DMS79 (cell line): ENCODE results near the gene PPY.
"Not testable (repeated sequence)": the region's sequence is repeated elsewhere in the genome, so short reads cannot be mapped to it uniquely, and the experiment has no call there.

Experiments used
- DNase-seq: peaks from one replicate; lab custom pipeline; 2025; lab: John Stamatoyannopoulos, UW

Gene PPY

GRCh38 chr17:43942051-43942685 lies at the start of gene PPY:
TSS of gene PPY (minus strand) at chr17:43942476. CDS start at chr17:43941654, 822 bp downstream.
- DNase-seq: no peak

DNA sequence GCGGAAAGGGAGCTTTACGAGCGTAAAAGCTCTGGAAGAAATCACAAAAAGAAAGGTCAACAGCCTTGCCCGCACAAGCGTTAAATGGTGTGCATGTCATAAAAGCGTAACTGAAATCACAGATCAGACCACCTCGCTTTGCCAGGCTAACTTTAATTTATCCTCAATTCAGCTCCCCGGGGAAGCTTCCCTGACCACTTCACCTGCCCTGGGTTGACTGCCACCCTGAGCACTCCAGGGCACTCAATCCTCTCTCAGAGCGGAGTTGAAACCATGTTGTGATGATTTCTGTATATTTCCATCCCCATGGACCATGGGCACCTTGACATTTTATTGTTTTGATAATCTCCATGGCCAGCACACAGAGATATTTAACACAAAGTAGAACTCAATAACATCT lies 46.0 kb upstream of the PPY start:
- DNase-seq: peak; percentile 58

- DNase-seq: no peak
Measured at GRCh38 chr17:43987131-43988021, 45.1 kb upstream of the PPY start.

DNA sequence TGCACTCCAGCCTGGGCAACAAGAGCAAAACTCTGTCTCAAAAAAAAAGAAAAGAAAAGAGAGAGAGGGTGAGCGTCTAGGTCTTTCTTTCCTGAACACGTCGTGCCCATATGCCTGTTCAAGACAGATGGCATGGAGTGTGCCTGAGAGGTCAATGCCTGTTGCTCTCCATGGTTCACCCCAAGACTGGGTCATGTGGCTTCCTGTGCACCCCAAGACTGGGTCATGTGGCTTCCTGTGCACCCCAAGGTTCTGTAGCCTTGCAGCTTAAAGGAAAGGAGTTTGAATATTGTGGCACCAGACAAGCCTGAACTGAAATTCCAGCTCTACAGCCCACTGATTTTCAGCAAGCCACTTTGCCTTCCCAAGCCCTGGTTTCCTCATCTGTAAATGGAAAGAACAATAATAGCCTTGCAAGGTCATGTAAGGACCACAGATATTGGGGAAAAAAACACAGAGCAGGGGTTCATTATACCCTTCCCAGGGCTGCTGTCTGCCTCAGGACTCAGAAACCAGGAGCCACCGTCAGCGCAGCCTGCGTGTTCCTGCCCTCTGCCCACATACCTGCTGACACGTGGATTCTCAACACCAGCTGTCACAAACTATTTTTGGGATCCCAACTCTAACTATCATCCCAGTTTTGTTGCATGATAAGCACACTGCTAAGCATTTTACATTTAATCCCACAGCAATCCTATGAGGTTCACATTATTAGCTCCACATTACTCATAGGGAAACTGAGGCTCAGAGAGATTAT lies 44.1 kb upstream of the PPY start:
- DNase-seq: no peak

DNA sequence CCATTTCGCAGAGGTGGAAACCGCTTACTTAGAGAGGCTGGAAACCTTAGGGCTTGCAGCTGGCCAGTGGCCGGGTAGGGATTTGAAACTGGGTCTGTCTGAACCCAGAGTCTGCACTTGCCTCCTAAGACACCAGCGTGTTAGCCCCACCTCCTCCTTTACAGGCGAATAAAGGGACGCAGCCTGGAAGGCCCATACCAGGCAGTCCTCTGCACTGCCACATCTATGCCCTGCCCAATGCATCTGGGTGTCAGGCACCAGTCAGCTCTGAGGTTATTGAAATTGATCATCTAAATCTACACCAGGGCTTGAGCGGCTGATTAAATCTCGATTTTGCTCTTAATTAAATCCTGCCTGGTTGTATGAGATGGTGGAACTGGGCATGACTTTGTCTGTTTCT lies 42.2 kb upstream of the PPY start:
- DNase-seq: no peak

DNA sequence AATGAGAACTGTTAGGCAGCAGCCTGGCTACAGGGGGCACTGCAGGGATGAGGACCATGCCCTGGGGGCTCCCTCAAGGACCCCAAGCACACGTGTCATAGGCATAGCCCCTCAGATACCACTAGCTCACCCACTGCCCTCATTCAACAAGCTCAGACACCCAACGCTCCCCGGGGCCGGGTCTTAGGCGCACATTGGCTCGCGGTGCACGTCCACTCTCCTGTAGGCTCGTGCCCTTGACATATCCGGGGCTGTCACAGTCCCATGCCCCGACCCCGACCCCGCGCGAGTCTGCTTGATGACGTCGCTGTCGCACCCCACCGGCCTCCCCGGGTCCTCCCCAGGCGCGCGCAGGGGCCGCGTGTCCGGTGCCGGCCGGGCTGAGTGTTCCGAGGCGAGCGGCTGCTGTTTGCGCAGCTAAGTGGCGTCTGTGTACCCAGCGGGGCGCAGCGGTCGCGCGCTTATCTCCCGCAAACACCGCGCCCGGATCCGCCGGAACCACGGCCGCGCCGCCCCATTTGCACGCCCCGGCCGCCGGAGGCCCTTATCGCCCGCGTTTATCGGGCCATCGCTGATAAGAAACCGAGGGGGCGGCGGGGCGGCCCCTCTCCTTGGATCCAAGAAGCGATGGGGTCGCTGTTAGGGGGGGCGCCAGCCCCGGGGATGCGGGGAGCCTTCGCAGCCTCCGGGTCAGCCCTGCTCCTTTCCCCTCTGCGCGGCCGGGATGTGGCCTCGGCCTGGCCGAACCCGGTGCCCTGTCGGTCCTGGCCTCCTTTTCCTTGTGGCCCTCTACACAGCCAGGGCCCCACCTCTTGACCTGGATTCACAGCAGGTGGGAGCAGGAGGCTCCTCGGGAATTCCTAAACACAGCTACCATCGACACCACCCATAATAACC lies 41.5 kb upstream of the PPY start:
- DNase-seq: no peak

DNA sequence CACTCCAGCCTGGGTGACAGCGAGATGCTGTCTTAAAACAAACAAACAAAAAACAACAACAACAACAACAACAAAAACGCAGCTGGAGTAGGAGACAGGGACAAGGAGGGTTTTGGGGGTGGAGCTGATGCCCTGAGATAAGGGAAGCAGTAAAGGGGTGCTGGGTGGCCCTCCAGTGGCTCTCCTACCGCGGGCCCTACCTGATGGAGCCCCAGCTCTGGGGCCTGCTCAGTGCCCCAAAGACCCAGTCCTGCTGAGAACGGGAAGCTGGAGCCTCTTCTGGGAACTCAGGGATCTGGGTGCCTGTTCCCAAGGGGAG lies 40.9 kb upstream of the PPY start:
- DNase-seq: no peak

DNA sequence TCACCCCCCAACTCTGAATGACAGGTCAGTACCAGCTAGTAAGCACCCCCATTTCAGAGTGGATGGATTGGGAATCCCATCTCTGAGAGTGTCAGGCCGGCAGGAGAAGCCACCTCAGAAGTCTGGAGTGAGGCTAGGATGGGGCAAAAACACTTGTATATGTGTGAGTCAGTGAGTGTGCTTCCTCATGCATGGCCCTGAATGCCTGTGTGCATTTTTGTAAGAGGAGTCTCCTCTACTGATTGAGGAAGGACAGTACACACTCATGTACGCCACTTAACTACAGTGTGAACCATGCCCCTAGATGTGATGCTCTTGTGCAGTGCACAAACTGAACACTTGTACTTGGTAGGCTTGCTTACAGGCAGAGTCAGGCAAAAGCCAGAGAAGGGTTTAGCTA lies 39.9 kb upstream of the PPY start:
- DNase-seq: no peak

DNA sequence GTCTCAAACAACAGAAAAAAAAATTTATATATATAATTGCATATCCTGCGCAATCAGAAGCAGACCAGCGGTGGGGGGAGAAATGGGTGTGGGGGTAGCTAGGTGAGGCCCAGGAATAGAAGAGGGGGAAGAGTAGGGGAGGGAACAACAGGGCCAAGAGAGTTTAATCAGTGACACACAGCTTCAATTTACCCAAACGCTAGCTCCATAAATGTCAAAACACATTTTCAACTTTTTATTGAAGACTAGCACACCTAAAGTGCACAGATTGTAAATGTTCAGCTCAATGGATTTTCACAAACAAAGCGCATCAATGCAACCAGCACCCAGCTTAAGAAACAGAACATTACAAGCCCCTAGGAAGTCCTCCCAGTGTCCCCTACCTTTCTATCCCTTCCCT lies 37.4 kb upstream of the PPY start:
- DNase-seq: no peak

- no peak for DNase-seq
Measured at GRCh38 chr17:43979011-43979410, 36.7 kb upstream of the PPY start.

DNA sequence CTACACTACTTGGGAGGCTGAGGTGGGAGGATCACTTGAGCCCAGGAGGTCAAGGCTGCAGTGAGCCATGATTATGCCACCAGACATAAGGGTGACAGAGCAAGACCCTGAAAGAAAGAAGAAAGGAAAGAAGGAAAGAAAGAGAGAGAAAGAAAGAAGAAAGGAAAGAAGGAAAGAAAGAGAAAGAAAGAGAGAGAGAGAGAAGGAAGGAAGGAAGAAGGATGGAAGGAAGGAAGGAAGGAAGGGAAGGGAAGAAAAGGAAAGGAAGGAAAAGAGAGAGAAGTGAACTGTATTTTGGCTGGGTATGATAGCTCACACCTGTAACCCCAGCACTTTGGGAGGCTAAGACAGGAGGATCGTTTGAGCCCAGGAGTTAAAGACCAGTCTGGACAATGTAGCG lies 35.8 kb upstream of the PPY start:
- no peak for DNase-seq

- no peak for DNase-seq
Measured at GRCh38 chr17:43976963-43977837, 34.9 kb upstream of the PPY start.

DNA sequence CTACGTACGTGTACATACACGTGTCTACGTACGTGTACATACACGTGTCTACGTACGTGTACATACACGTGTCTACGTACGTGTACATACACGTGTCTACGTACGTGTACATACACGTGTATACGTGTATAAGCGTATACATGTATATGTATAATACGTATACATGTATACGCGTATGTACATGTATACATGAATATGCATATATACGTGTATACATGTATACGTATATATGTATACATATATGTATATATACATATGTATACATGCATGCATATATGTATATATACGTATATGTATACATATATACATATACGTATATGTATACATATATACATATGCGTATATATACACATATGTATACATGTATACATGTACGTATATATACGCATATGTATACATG lies 33.6 kb upstream of the PPY start:
- no peak for DNase-seq

- no peak for DNase-seq
Measured at GRCh38 chr17:43974382-43975266, 32.3 kb upstream of the PPY start.

- not testable (repeated sequence) for DNase-seq
Measured at GRCh38 chr17:43972444-43973212, 30.4 kb upstream of the PPY start.

- not testable (repeated sequence) for DNase-seq
Measured at GRCh38 chr17:43971436-43971835, 29.2 kb upstream of the PPY start.

GRCh38 chr17:43970366-43970765 lies 28.1 kb upstream of the PPY start:
- no peak for DNase-seq

DNA sequence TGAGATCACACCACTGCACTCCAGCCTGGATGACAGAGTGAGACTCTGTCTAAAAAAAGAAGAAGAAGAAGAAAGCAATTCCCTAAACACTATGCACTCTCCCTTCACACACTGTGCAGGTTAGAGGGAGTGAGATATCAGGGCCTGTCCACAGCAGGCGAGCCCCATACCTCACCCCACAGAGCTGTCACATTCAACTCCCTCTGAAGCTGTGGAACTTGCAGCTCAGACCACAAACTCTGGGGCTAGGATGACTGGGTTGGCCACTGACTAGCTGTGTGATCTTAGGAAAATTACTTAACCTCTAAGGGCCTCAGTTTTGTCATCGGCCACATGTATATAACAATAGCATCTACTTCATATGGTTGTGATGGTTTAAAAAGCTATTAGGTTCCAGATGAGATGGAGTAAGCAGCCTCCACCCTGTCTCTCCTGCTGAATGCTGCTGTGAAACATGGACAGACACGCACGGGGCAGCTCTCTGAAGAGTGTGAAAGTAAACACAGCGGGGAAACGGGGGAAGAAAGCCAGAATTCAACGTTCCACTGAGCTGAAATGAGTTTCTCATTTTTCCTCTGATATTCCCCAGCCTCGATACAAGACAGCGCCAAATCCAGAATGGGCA lies 25.1 kb upstream of the PPY start:
- DNase-seq: no peak

DNA sequence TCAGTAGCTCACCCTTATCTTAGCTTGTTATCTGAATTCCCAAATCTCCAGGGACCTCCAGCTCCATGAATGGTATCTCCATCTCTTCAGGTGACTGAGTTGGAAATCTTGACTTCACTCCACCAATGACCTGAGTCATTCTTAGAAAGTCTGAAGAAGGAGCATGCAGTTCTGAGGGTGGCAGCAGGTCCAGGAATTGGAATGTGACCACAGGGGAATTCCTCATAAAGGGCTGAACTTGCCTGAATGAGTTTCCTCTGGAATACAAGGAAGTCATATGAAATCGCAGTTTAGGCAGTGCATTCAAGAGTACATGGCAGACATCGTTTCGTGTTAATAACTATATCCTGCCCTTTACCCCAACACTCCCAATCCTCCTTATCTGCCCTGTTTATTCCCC lies 24.0 kb upstream of the PPY start:
- no peak for DNase-seq
